Esophagus mucosa (tissue), 1 donor: ENCODE results near the gene PBX1. TPM values are rescaled to one million over a fixed set of nuclear protein-coding genes. Genes with fewer than 3 reads are reported as not detected.
A peak's percentile ranks its signal among the peaks of the same experiment; 100 is the strongest.

Experiments
- ATAC-seq: fragments of 200-7000 bp; cut with Tn5 transposase; one replicate; pipeline ENCODE4 v1.9.1; 2020
- total RNA-seq: library from RNA; stranded (reverse); gene quantifications from one replicate; pipeline ENCODE4 v1.2.4, GENCODE V29; 2023
- donor health status: DM: yes; HTN: yes; CAD: no.

PBX1 gene
- total RNA-seq, 1 donor from 2014 or later = 31.5 TPM

GRCh38 chr1:164886101-164886500, 327.1 kb downstream of the PBX1 start:
- ATAC-seq = no peak

GRCh38 chr1:164891615-164892014, 332.6 kb downstream of the PBX1 start:
- ATAC-seq = no peak

GRCh38 chr1:164895026-164895912, 336.3 kb downstream of the PBX1 start:
- peak; percentile 17 for ATAC-seq

- ATAC-seq = no peak
Measured at GRCh38 chr1:164901031-164901430, 342.0 kb downstream of the PBX1 start.
